Fibroblast of skin of left quadriceps (primary cell): ENCODE results near the gene RRAGD.

Experiments
- DNase-seq, 2 experiments: peaks; one replicate each; pipeline ENCODE4 v3.0.0-alpha.2; 2013; ENCODE audit warnings: low read depth in 2 of 2

Gene RRAGD

GRCh38 chr6:89375427-89376267 is 36.4 kb downstream of the RRAGD start:
- no peak for DNase-seq

GRCh38 chr6:89372506-89372901 is 39.6 kb downstream of the RRAGD start:
- DNase-seq: no peak

GRCh38 chr6:89371849-89372505 is 40.1 kb downstream of the RRAGD start:
- no peak for DNase-seq

- no peak for DNase-seq
These were observed 43.1 kb downstream of the RRAGD start for GRCh38 chr6:89368999-89369398.

GRCh38 chr6:89368107-89368506 is 44.0 kb downstream of the RRAGD start:
- no peak for DNase-seq

- no peak for DNase-seq
These were observed 47.5 kb downstream of the RRAGD start for GRCh38 chr6:89364586-89364985.

- no peak for DNase-seq
These were observed 50.9 kb downstream of the RRAGD start for GRCh38 chr6:89361171-89361570.

GRCh38 chr6:89360415-89360999 is 51.6 kb downstream of the RRAGD start:
- peak; percentile 40 to 46 for DNase-seq

GRCh38 chr6:89359561-89359960 is 52.5 kb downstream of the RRAGD start:
- DNase-seq: no peak

GRCh38 chr6:89357390-89357789 is 54.7 kb downstream of the RRAGD start:
- DNase-seq: no peak

GRCh38 chr6:89356642-89357170 is 55.4 kb downstream of the RRAGD start:
- no peak for DNase-seq

- DNase-seq: no peak
These were observed 56.4 kb downstream of the RRAGD start for GRCh38 chr6:89355511-89356194.

- DNase-seq: no peak
These were observed 58.2 kb downstream of the RRAGD start for GRCh38 chr6:89353702-89354392.

- no peak for DNase-seq
These were observed 58.9 kb downstream of the RRAGD start for GRCh38 chr6:89353118-89353556.

GRCh38 chr6:89352278-89353117 is 59.6 kb downstream of the RRAGD start, which contains the start of gene UBE2J1:
UBE2J1 (minus strand) TSS chr6:89352722; CDS start chr6:89352569, 153 bp downstream.
- peak; percentile 81 to 82 for DNase-seq

GRCh38 chr6:89351671-89352277 is 60.3 kb downstream of the RRAGD start:
- no peak for DNase-seq

- DNase-seq: no peak
These were observed 61.6 kb downstream of the RRAGD start for GRCh38 chr6:89350281-89350966.

GRCh38 chr6:89348372-89348771 is 63.7 kb downstream of the RRAGD start:
- no peak for DNase-seq

GRCh38 chr6:89347825-89348224 is 64.2 kb downstream of the RRAGD start:
- no peak for DNase-seq
